D721Med (cell line): ENCODE results near the gene JMJD6.
A peak's percentile ranks its signal among the peaks of the same experiment; 100 is the strongest.
"Not testable (repeated sequence)": the region's sequence is repeated elsewhere in the genome, so short reads cannot be mapped to it uniquely, and the experiment has no call there.

Experiments used
- DNase-seq: peaks from one replicate; pipeline ENCODE4 v3.0.0; 2011; ENCODE audit warnings: low spot score; ENCODE audit not compliant: insufficient read length
- FAIRE-seq: peaks from 2 replicates; lab custom pipeline; 2011; peaks lifted over from hg19 to GRCh38; lab: Jason Lieb, UNC
- CTCF ChIP-seq: IDR thresholded peaks from 2 replicates; pipeline ENCODE4 v1.5.1; 2012; ENCODE audit warnings: mild to moderate bottlenecking, control low read depth; ENCODE audit not compliant: insufficient read depth; ENCODE audit errors: missing control alignments

The JMJD6 gene

DNA sequence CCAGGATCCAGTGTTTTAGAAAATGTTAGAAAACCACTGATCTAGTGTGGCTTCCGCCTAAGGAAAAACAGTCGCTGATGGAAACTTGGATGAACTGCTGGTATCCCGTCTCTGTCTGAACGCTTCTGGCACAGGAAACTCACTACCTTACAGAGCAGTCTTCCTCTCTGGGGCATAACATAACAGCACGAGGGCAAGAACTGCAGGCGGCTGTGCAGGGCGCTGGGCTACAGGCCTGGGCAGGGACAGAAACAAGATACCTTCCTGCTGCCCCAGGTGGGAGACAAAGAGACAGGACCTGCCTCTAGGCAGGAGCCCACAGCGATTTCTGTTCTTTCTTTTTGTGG lies 26.2 kb downstream of the JMJD6 start:
- TF ChIP-seq CTCF, result no peak

DNA sequence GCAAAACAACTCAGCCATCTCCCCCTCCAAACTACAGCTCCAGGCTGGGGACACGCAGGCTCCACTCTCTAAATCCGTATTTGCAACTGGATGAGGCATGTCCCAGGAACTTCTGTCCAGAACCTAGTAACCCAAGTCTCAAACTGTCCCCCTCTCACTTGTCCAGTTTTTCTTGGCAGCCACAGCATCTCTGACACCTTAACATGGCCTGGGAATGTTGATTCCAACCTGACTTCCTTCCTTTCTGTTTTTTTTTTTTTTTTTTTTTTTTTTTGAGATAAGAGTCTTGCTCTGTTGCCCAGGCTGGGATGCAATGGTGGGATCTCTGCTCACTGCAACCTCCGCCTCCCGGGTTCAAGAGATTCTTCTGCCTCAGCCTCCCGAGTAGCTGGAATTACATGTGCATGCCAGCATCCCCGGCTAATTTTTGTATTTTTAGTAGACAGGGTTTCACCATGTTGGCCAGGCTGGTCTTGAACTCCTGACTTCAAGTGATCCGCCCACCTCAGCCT lies 27.9 kb downstream of the JMJD6 start:
- not testable (repeated sequence) for DNase-seq, FAIRE-seq

More for the DNA sequence above, 26.2 kb downstream of the JMJD6 start:
- FAIRE-seq (no peak), DNase-seq (no peak)

DNA sequence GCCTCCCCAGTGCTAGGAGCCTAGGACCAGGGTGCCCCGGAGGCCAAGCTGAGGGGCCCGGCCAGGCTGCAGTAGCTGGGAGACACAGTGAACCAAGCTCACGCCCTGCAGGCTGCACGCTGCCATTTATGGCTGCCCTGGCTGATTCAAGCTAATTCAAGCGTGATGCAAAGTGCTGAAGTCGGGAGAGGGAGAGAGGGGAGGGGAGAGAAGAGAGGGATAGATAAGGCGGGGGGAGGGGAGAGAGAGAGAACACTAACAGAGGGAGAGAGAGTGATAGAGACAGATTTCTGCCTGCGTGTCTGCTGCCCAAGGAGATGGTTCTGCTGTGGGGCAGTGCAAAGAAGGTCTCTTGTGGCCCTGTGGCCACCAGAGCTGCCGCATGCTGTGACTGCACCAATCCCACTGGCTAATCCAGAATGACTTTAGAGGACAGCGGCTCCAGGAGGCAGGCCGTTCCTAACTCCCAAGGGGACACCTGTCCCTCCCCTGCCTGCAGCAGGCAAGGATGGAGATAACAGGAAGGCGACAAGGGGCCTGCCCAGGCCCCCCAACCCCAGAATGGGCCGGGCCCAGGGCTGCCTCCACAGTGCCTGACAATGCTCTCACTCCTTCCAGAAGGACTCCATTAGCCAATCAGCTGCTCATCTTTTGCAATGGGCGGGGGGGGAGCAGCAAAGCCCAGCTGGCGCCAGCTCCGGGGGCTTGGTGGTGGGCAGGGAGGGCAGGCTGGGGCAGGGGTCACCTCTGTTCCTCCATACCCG lies 28.5 kb downstream of the JMJD6 start:
- TF ChIP-seq CTCF, result no peak
- FAIRE-seq (no peak), DNase-seq (peak; percentile 61)

- TF ChIP-seq CTCF, result no peak
- FAIRE-seq (no peak), DNase-seq (no peak)
Observed at GRCh38 chr17:76696763-76697701, 29.4 kb downstream of the JMJD6 start.

- TF ChIP-seq CTCF, result no peak
- DNase-seq (no peak), FAIRE-seq (no peak)
Observed at GRCh38 chr17:76695059-76695831, 31.2 kb downstream of the JMJD6 start.

- TF ChIP-seq CTCF, result no peak
- FAIRE-seq (no peak), DNase-seq (no peak)
Observed at GRCh38 chr17:76691379-76692191, 34.8 kb downstream of the JMJD6 start.
